HG02970 (cell line): ENCODE results near the gene SCFD2.

Experiments used
- ATAC-seq: cut with Tn5 transposase; IDR thresholded peaks from one replicate; pipeline ENCODE4 v1.9.1; 2021; ENCODE audit warnings: mild to moderate bottlenecking, moderate library complexity, moderate number of reproducible peaks; ENCODE audit not compliant: unreplicated experiment, low FRiP score

Gene SCFD2

GRCh38 chr4:52968691-52969090 lies 397.2 kb downstream of the SCFD2 start:
- ATAC-seq = no peak

GRCh38 chr4:52968241-52968640 lies 397.6 kb downstream of the SCFD2 start:
- ATAC-seq = no peak

- no peak for ATAC-seq
Observed at GRCh38 chr4:52966781-52967180, 399.1 kb downstream of the SCFD2 start.

GRCh38 chr4:52966172-52966571 lies 399.7 kb downstream of the SCFD2 start:
- ATAC-seq = no peak

- ATAC-seq = no peak
Observed at GRCh38 chr4:52964561-52965101, 401.2 kb downstream of the SCFD2 start.

GRCh38 chr4:52964011-52964410 lies 401.9 kb downstream of the SCFD2 start:
- no peak for ATAC-seq

GRCh38 chr4:52962721-52963120 lies 403.1 kb downstream of the SCFD2 start:
- no peak for ATAC-seq

- no peak for ATAC-seq
Observed at GRCh38 chr4:52961666-52962412, 404.0 kb downstream of the SCFD2 start.

- no peak for ATAC-seq
Observed at GRCh38 chr4:52959541-52959940, 406.3 kb downstream of the SCFD2 start.

- no peak for ATAC-seq
Observed at GRCh38 chr4:52957835-52958631, 407.8 kb downstream of the SCFD2 start.

GRCh38 chr4:52957220-52957686 lies 408.6 kb downstream of the SCFD2 start:
- no peak for ATAC-seq

- no peak for ATAC-seq
Observed at GRCh38 chr4:52956691-52957090, 409.2 kb downstream of the SCFD2 start.

- ATAC-seq = no peak
Observed at GRCh38 chr4:52954560-52955170, 411.2 kb downstream of the SCFD2 start.

- no peak for ATAC-seq
Observed at GRCh38 chr4:52952540-52952939, 413.3 kb downstream of the SCFD2 start.

GRCh38 chr4:52951016-52951415 lies 414.8 kb downstream of the SCFD2 start:
- no peak for ATAC-seq

GRCh38 chr4:52950226-52950625 lies 415.6 kb downstream of the SCFD2 start:
- ATAC-seq = no peak

- no peak for ATAC-seq
Observed at GRCh38 chr4:52949336-52949735, 416.5 kb downstream of the SCFD2 start.

GRCh38 chr4:52948057-52948423 lies 417.8 kb downstream of the SCFD2 start:
- no peak for ATAC-seq

- no peak for ATAC-seq
Observed at GRCh38 chr4:52947401-52948056, 418.3 kb downstream of the SCFD2 start.

- ATAC-seq = no peak
Observed at GRCh38 chr4:52946855-52947254, 419.0 kb downstream of the SCFD2 start.

- no peak for ATAC-seq
Observed at GRCh38 chr4:52945982-52946381, 419.9 kb downstream of the SCFD2 start.
